Measurements from ENCODE around the gene RMND1. TPM values are rescaled to one million over a fixed set of nuclear protein-coding genes. Genes with fewer than 3 reads are reported as not detected.

Gene RMND1
- total RNA-seq, 1 experiment from 2014 or later, result 39.1 TPM

DNA sequence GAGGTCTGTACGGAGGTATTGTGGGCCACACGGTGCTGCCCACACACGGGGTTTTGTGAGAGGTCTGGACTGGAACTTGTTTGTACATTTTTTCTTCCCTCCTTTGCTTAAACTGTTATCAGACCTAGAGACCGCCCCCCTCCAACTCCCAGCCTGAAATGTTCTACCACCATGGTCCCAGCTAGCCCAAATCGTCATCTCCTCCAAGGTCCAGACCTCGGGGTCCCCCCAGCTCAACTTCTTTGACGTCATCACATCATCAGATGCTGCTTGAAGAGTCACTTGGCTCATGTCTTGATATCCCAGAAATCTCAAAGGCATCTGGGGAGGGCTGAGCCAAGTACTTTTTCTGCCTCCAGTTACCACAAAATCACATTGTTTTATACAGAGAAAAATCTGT, 39.1 kb upstream of the RMND1 start:
- no peaks in the 10 kb centered on the region for H3K27me3 ChIP-seq (replicated peaks; ENCODE audit: control insufficient read depth, insufficient read depth, low read length)
- ChIA-PET CTCF (no interaction called here), POLR2A (no interaction called here)
- DNase-seq, result no peak
- no peaks in the 10 kb centered on the region for H3K36me3 ChIP-seq (ENCODE audit: control insufficient read depth, insufficient read depth, low read length)
- Mint-ChIP-seq H3K9me3 (ENCODE audit: unreplicated experiment) (no peaks in the 10 kb centered on the region), H3K36me3 (ENCODE audit: insufficient read depth, unreplicated experiment) (no peaks in the 10 kb centered on the region), H3K27me3 (ENCODE audit: insufficient read depth, unreplicated experiment) (no peaks in the 10 kb centered on the region), H3K4me1 (ENCODE audit: low read depth, unreplicated experiment) (peaks cover 10% of the 10 kb centered on the region), H3K4me3 (ENCODE audit: unreplicated experiment) (no peak overlapping the region), H3K27ac (ENCODE audit: unreplicated experiment) (no peak overlapping the region)
- no peaks in the 10 kb centered on the region for H3K9me3 ChIP-seq
- H3K4me3 ChIP-seq (ENCODE audit: low read depth, low read length), result no peak overlapping the region
- intact Hi-C loops (cut with micrococcal nuclease; ENCODE audit: unreplicated experiment), result loop anchor here (5.0 kb wide), 1 partner anchor 39 kb away; the partner anchor contains the start of gene RMND1
- TF ChIP-seq, protein P1, sequence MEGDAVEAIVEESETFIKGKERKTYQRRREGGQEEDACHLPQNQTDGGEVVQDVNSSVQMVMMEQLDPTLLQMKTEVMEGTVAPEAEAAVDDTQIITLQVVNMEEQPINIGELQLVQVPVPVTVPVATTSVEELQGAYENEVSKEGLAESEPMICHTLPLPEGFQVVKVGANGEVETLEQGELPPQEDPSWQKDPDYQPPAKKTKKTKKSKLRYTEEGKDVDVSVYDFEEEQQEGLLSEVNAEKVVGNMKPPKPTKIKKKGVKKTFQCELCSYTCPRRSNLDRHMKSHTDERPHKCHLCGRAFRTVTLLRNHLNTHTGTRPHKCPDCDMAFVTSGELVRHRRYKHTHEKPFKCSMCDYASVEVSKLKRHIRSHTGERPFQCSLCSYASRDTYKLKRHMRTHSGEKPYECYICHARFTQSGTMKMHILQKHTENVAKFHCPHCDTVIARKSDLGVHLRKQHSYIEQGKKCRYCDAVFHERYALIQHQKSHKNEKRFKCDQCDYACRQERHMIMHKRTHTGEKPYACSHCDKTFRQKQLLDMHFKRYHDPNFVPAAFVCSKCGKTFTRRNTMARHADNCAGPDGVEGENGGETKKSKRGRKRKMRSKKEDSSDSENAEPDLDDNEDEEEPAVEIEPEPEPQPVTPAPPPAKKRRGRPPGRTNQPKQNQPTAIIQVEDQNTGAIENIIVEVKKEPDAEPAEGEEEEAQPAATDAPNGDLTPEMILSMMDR (IDR thresholded peaks at IDR 0.05; ENCODE audit: insufficient read depth in 1 of 2, low read depth in 1 of 2, low read length in 1 of 2, severe bottlenecking in 1 of 2, unreplicated experiment in 1 of 2), result no peak
- H3K4me1 ChIP-seq, result peaks cover 6% of the 10 kb centered on the region; the same call in 1 of the 2 replicates
- no TSS peak for BruUV-seq (replicated peaks)

- Mint-ChIP-seq H3K36me3 (ENCODE audit: insufficient read depth, unreplicated experiment) (no peaks in the 10 kb centered on the region), H3K9me3 (ENCODE audit: unreplicated experiment) (no peaks in the 10 kb centered on the region), H3K4me1 (ENCODE audit: low read depth, unreplicated experiment) (peaks cover 7% of the 10 kb centered on the region), H3K27me3 (ENCODE audit: insufficient read depth, unreplicated experiment) (no peaks in the 10 kb centered on the region), H3K4me3 (ENCODE audit: unreplicated experiment) (no peak overlapping the region), H3K27ac (ENCODE audit: unreplicated experiment) (no peak overlapping the region)
- no TSS peak for BruUV-seq (replicated peaks)
- H3K27me3 ChIP-seq (replicated peaks; ENCODE audit: control insufficient read depth, insufficient read depth, low read length), result no peaks in the 10 kb centered on the region
- TF ChIP-seq, protein P1 (IDR thresholded peaks at IDR 0.05; ENCODE audit: insufficient read depth in 1 of 2, low read depth in 1 of 2, low read length in 1 of 2, severe bottlenecking in 1 of 2, unreplicated experiment in 1 of 2), result no peak
- H3K36me3 ChIP-seq (ENCODE audit: control insufficient read depth, insufficient read depth, low read length), result no peaks in the 10 kb centered on the region
- no peak for DNase-seq
- H3K4me1 ChIP-seq, result peaks cover 4% of the 10 kb centered on the region; the same call in 1 of the 2 replicates
- ChIA-PET POLR2A (no interaction called here), CTCF (no interaction called here)
- no peak overlapping the region for H3K4me3 ChIP-seq (ENCODE audit: low read depth, low read length)
- no peaks in the 10 kb centered on the region for H3K9me3 ChIP-seq
- intact Hi-C loops (cut with micrococcal nuclease; ENCODE audit: unreplicated experiment), result no loop called here
Measured at GRCh38 chr6:151488226-151488625, 36.3 kb upstream of the RMND1 start.

DNA sequence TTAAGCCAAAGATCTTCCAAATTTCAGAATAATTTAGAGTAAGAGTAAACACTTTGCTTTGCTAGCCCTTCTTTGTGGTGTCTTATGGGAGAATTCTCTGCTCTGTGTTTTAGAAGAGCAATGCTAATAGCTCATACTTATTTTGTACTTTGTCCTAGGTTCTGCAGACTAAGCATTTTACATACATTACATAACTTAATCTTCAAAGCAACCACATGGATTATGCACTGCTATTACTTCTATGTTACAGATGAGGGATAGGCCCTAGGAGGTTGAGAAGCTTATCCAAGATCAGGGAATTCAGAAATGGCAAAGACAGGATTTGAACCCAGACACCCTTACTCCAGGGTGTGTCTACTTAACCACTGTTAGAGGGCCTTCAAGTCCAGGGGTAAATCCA, 32.1 kb upstream of the RMND1 start:
- no peak for DNase-seq
- Mint-ChIP-seq H3K4me3 (ENCODE audit: unreplicated experiment) (no peak overlapping the region), H3K9me3 (ENCODE audit: unreplicated experiment) (no peaks in the 10 kb centered on the region), H3K36me3 (ENCODE audit: insufficient read depth, unreplicated experiment) (no peaks in the 10 kb centered on the region), H3K27ac (ENCODE audit: unreplicated experiment) (no peak overlapping the region), H3K27me3 (ENCODE audit: insufficient read depth, unreplicated experiment) (no peaks in the 10 kb centered on the region), H3K4me1 (ENCODE audit: low read depth, unreplicated experiment) (peaks cover 7% of the 10 kb centered on the region)
- H3K27me3 ChIP-seq (replicated peaks; ENCODE audit: control insufficient read depth, insufficient read depth, low read length), result no peaks in the 10 kb centered on the region
- no TSS peak for BruUV-seq (replicated peaks)
- H3K4me3 ChIP-seq (ENCODE audit: low read depth, low read length), result no peak overlapping the region
- ChIA-PET CTCF (interaction anchor here (0.6 kb wide), 1 partner anchor 214 kb away, joined by 3 read pairs; no protein-coding TSS in a partner anchor), POLR2A (no interaction called here)
- intact Hi-C loops (cut with micrococcal nuclease; ENCODE audit: unreplicated experiment), result no loop called here
- TF ChIP-seq, protein P1 (IDR thresholded peaks at IDR 0.05; ENCODE audit: insufficient read depth in 1 of 2, low read depth in 1 of 2, low read length in 1 of 2, severe bottlenecking in 1 of 2, unreplicated experiment in 1 of 2), result no peak
- no peaks in the 10 kb centered on the region for H3K4me1 ChIP-seq
- no peaks in the 10 kb centered on the region for H3K36me3 ChIP-seq (ENCODE audit: control insufficient read depth, insufficient read depth, low read length)
- H3K9me3 ChIP-seq, result no peaks in the 10 kb centered on the region

Data from Caco-2 (cell line).